ENCODE measurements around the gene VSTM2L. TPM values are rescaled to one million over a fixed set of nuclear protein-coding genes. Genes with fewer than 3 reads are reported as not detected.

Gene VSTM2L
- total RNA-seq, 1 donor from 2014 or later, result 0.29 TPM

- peaks cover 25% of the 10 kb centered on the region for H3K4me1 Mint-ChIP-seq (ENCODE audit: low read depth)
- no peaks in the 10 kb centered on the region for H3K27me3 Mint-ChIP-seq (ENCODE audit: insufficient read depth)
- peaks cover 33% of the 10 kb centered on the region for H3K36me3 Mint-ChIP-seq (ENCODE audit: low read depth)
- DNase-seq (ENCODE audit: low spot score), result no peak
- peak overlapping the region; percentile 83 for H3K27ac Mint-ChIP-seq
- no peaks in the 10 kb centered on the region for H3K9me3 Mint-ChIP-seq
- H3K4me3 Mint-ChIP-seq, result peak overlapping the region; percentile 53
- intact Hi-C loops (cut with micrococcal nuclease), result loop anchor here (1.0 to 10.0 kb wide), 7 partner anchors 10 to 374 kb away; partner anchors contain the start of genes CTNNBL1, RPRD1B, TTI1 and VSTM2L
These were observed 88.4 kb downstream of the VSTM2L start for GRCh38 chr20:37991157-37991866.

- no peak for DNase-seq (ENCODE audit: low spot score)
- intact Hi-C loops (cut with micrococcal nuclease), result loop anchor here (1.0 to 10.0 kb wide), 7 partner anchors 9 to 375 kb away; partner anchors contain the start of genes CTNNBL1, RPRD1B, TTI1 and VSTM2L
- H3K9me3 Mint-ChIP-seq, result no peaks in the 10 kb centered on the region
- H3K36me3 Mint-ChIP-seq (ENCODE audit: low read depth), result peaks cover 36% of the 10 kb centered on the region
- H3K27ac Mint-ChIP-seq, result peak overlapping the region; percentile 31
- no peak overlapping the region for H3K4me3 Mint-ChIP-seq
- H3K27me3 Mint-ChIP-seq (ENCODE audit: insufficient read depth), result no peaks in the 10 kb centered on the region
- H3K4me1 Mint-ChIP-seq (ENCODE audit: low read depth), result peaks cover 25% of the 10 kb centered on the region
These were observed 89.0 kb downstream of the VSTM2L start for GRCh38 chr20:37991908-37992307.

GRCh38 chr20:37992802-37993409, 90.0 kb downstream of the VSTM2L start:
- H3K4me3 Mint-ChIP-seq, result no peak overlapping the region
- peaks cover 36% of the 10 kb centered on the region for H3K36me3 Mint-ChIP-seq (ENCODE audit: low read depth)
- DNase-seq (ENCODE audit: low spot score), result no peak
- H3K27ac Mint-ChIP-seq, result peak overlapping the region; percentile 32
- peaks cover 25% of the 10 kb centered on the region for H3K4me1 Mint-ChIP-seq (ENCODE audit: low read depth)
- no peaks in the 10 kb centered on the region for H3K9me3 Mint-ChIP-seq
- intact Hi-C loops (cut with micrococcal nuclease), result loop anchor here (1.0 to 10.0 kb wide), 6 partner anchors 39 to 429 kb away; partner anchors contain the start of genes RPRD1B, TTI1 and VSTM2L
- H3K27me3 Mint-ChIP-seq (ENCODE audit: insufficient read depth), result no peaks in the 10 kb centered on the region

GRCh38 chr20:37994512-37994911, 91.6 kb downstream of the VSTM2L start:
- peaks cover 27% of the 10 kb centered on the region for H3K4me1 Mint-ChIP-seq (ENCODE audit: low read depth)
- H3K9me3 Mint-ChIP-seq, result no peaks in the 10 kb centered on the region
- DNase-seq (ENCODE audit: low spot score), result no peak
- H3K27ac Mint-ChIP-seq, result no peak overlapping the region
- H3K36me3 Mint-ChIP-seq (ENCODE audit: low read depth), result peaks cover 33% of the 10 kb centered on the region
- no peaks in the 10 kb centered on the region for H3K27me3 Mint-ChIP-seq (ENCODE audit: insufficient read depth)
- intact Hi-C loops (cut with micrococcal nuclease), result loop anchor here (5.0 to 10.0 kb wide), 5 partner anchors 38 to 377 kb away; partner anchors contain the start of genes RPRD1B, TTI1 and VSTM2L
- no peak overlapping the region for H3K4me3 Mint-ChIP-seq

Other genes with a start within 250 kb of the VSTM2L start
- gene CTNNBL1, start 209.1 kb upstream of the VSTM2L start, total RNA-seq, result 93.5 and 105 TPM in 2 replicates
- gene TTI1, start 130.3 kb downstream of the VSTM2L start, total RNA-seq, result 41.7 and 43.1 TPM in 2 replicates
- gene RPRD1B, start 130.6 kb downstream of the VSTM2L start, total RNA-seq, result 48.8 and 49.7 TPM in 2 replicates

Data from activated T-helper 1 cell treated with anti-CD3 and anti-CD28 coated beads, Interleukin-12 subunit alpha, Interleukin-12 subunit beta, Interleukin-2, Interleukin-4 antibody, amounts not matched to agents 30 ng/mL and 10 ng/mL and 1 ng/mL, durations not matched to agents 14 hours and 24 hours and 36 hours (primary cell).